Fibroblast of lung (primary cell): ENCODE data around the gene TNIK. TPM values are rescaled to one million over a fixed set of nuclear protein-coding genes. Genes with fewer than 3 reads are reported as not detected.

Experiments
- DNase-seq, 2 donors: peaks; one replicate each; pipeline versions ENCODE4 v3.0.0 to v3.0.0-alpha.2; 2010; ENCODE audit warnings: low read depth in 2 of 2
- H2AFZ ChIP-seq: 2 replicates; pipeline ENCODE4 v1.5.1; 2012; ENCODE audit warnings: low read length, control low read depth, inconsistent platforms
- H3K27ac ChIP-seq: 2 replicates; pipeline ENCODE4 v1.5.1; 2011; ENCODE audit warnings: low read length, control low read depth; ENCODE audit not compliant: insufficient read depth
- H3K27me3 ChIP-seq: 2 replicates; pipeline ENCODE4 v1.5.1; 2011; ENCODE audit warnings: mild to moderate bottlenecking, low read length; ENCODE audit not compliant: control insufficient read depth, insufficient read depth
- H3K36me3 ChIP-seq: 2 replicates; pipeline ENCODE4 v1.5.1; 2011; ENCODE audit warnings: low read length; ENCODE audit not compliant: control insufficient read depth, insufficient read depth
- H3K4me1 ChIP-seq: 2 replicates; pipeline ENCODE4 v1.5.1; 2011; ENCODE audit warnings: low read length; ENCODE audit not compliant: control insufficient read depth, insufficient read depth; ENCODE audit errors: extremely low read depth
- H3K4me2 ChIP-seq: 2 replicates; pipeline ENCODE4 v1.5.1; 2011; ENCODE audit warnings: low read length, control low read depth; ENCODE audit not compliant: insufficient read depth; ENCODE audit errors: extremely low read depth
- H3K4me3 ChIP-seq, 4 experiments: fragments of 200-600 bp in 1 of 4; sonication (generic) in 1 of 4; replicated peaks in 1 of 4; 2 replicates each; pipeline ENCODE4 v1.5.1; 2011 to 2016; ENCODE audit warnings: low read length in 4 of 4, low read depth in 3 of 4, mild to moderate bottlenecking in 3 of 4, control low read depth in 2 of 4, inconsistent platforms in 1 of 4, mixed read lengths in 1 of 4; ENCODE audit not compliant: insufficient read depth in 1 of 4; ENCODE audit errors: control extremely low read depth in 1 of 4
- H3K79me2 ChIP-seq: 2 replicates; pipeline ENCODE4 v1.5.1; 2012; ENCODE audit warnings: mild to moderate bottlenecking, low read length, inconsistent platforms; ENCODE audit not compliant: control insufficient read depth, insufficient read depth
- H3K9ac ChIP-seq: 2 replicates; pipeline ENCODE4 v1.5.1; 2011; ENCODE audit warnings: mild to moderate bottlenecking, low read length, control low read depth; ENCODE audit not compliant: insufficient read depth
- H3K9me3 ChIP-seq: 2 replicates; pipeline ENCODE4 v1.5.1; 2012; ENCODE audit warnings: low read depth, low read length; ENCODE audit not compliant: control insufficient read depth, insufficient read depth
- H4K20me1 ChIP-seq: 2 replicates; pipeline ENCODE4 v1.5.1; 2011; ENCODE audit warnings: low read length; ENCODE audit not compliant: control insufficient read depth, insufficient read depth; ENCODE audit errors: extremely low read depth
- EZH2 ChIP-seq: IDR thresholded peaks from 2 replicates; pipeline ENCODE4 v1.5.1; 2012; ENCODE audit warnings: low read length, control low read depth, mild to moderate bottlenecking; ENCODE audit errors: missing control alignments
- polyA plus RNA-seq, 2 donors: library from polyadenylated mRNA; depleted of rRNA in 1 of 2; stranded (reverse) in 1 of 2; unstranded in 1 of 2; fragments of >200 nt; gene quantifications; 2 replicates each; pipeline ENCODE4 v1.2.1, GENCODE V29; 2011 to 2012; ENCODE audit warnings: missing spikeins in 1 of 2
- total RNA-seq: library from RNA; depleted of rRNA; stranded (reverse); fragments of >200 nt; gene quantifications from 2 replicates; pipeline ENCODE4 v1.2.1, GENCODE V29; 2014
- TF ChIP-seq, protein P1 (sequence below), 2 donors: IDR thresholded peaks in 1 of 2; conservative IDR thresholded peaks in 1 of 2; 1 replicate in 1 of 2; 2 replicates in 1 of 2; pipeline ENCODE4 v1.5.1; 2011 to 2012; ENCODE audit warnings: low read length in 2 of 2, control low read depth in 1 of 2, inconsistent platforms in 1 of 2, low read depth in 1 of 2, mild to moderate bottlenecking in 1 of 2

Gene TNIK
- total and polyA plus RNA-seq, 2 donors (not counting 1 experiment from before 2014, with no cell fraction given), result 13.8 to 39.3 TPM

DNA sequence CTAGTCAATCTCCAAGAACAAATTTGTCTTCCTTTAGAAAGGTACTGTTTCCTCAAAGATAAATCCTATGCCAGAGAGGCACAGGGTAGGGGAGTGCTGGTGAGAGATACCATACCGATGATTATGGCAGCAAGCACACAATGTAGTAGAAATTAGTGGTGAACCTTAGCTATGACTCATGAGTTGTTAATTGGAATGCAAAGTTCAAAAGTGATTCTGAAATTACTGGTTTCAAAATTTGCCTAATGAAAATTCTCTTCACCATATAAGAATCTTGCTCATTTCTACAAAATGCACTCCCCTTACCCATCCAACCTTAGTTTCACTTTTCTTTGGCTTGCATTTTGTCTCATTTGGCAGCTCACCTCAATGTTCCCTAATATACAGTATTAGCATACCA, 294.2 kb downstream of the TNIK start:
- Histone ChIP-seq H3K9ac (no peak overlapping the region), H3K9me3 (no peaks in the 10 kb centered on the region), H3K4me2 (no peak overlapping the region), H2AFZ (no peak overlapping the region), H3K79me2 (no peaks in the 10 kb centered on the region), H3K4me3 (no peak overlapping the region), H4K20me1 (no peaks in the 10 kb centered on the region), H3K36me3 (peaks cover 2% of the 10 kb centered on the region), H3K27me3 (no peaks in the 10 kb centered on the region), H3K4me1 (peaks cover 5% of the 10 kb centered on the region), H3K27ac (no peak overlapping the region)
- peak in 1 of 2 donors; percentile 62 for DNase-seq
- TF ChIP-seq EZH2, result no peak
- TF ChIP-seq, protein P1, sequence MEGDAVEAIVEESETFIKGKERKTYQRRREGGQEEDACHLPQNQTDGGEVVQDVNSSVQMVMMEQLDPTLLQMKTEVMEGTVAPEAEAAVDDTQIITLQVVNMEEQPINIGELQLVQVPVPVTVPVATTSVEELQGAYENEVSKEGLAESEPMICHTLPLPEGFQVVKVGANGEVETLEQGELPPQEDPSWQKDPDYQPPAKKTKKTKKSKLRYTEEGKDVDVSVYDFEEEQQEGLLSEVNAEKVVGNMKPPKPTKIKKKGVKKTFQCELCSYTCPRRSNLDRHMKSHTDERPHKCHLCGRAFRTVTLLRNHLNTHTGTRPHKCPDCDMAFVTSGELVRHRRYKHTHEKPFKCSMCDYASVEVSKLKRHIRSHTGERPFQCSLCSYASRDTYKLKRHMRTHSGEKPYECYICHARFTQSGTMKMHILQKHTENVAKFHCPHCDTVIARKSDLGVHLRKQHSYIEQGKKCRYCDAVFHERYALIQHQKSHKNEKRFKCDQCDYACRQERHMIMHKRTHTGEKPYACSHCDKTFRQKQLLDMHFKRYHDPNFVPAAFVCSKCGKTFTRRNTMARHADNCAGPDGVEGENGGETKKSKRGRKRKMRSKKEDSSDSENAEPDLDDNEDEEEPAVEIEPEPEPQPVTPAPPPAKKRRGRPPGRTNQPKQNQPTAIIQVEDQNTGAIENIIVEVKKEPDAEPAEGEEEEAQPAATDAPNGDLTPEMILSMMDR (conservative IDR thresholded peaks at IDR 0.05 in 1 of 2, IDR thresholded peaks at IDR 0.05 in 1 of 2; ENCODE audit: low read depth in 1 of 2, low read length in 2 of 2), result no peak

DNA sequence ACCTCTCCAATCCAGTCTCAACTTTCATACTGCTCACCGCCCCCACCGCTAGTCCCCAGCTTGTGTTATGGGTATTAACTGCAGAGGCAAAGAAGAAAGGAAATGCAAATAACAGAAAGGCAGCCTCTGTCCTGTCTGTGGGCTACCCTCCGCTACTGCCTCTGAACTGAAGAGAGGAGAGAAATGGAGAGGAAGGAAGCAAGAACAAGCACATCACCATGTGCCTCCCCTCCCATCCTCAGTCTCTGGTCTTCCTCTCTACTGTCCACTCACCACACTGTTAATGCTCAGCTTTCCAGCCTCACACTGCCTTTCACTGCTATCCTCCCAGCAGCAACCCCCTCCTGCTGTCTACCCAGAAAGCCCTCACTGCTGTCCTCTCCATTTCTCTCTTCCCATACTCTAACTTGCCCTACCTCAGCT, 294.7 kb downstream of the TNIK start:
- H3K27ac ChIP-seq, result no peak overlapping the region
- no peak overlapping the region for H3K4me2 ChIP-seq
- H3K4me1 ChIP-seq, result peaks cover 5% of the 10 kb centered on the region
- no peaks in the 10 kb centered on the region for H3K27me3 ChIP-seq
- H3K9me3 ChIP-seq, result no peaks in the 10 kb centered on the region
- H3K36me3 ChIP-seq, result peaks cover 2% of the 10 kb centered on the region
- no peak overlapping the region for H3K4me3 ChIP-seq
- no peaks in the 10 kb centered on the region for H4K20me1 ChIP-seq
- TF ChIP-seq EZH2, result no peak
- TF ChIP-seq, protein P1 (conservative IDR thresholded peaks at IDR 0.05 in 1 of 2, IDR thresholded peaks at IDR 0.05 in 1 of 2; ENCODE audit: low read depth in 1 of 2, low read length in 2 of 2), result no peak
- H2AFZ ChIP-seq, result no peak overlapping the region
- H3K79me2 ChIP-seq, result no peaks in the 10 kb centered on the region
- no peak overlapping the region for H3K9ac ChIP-seq
- no peak for DNase-seq

GRCh38 chr3:171164067-171164465, 296.1 kb downstream of the TNIK start:
- Histone ChIP-seq H3K4me1 (peaks cover 5% of the 10 kb centered on the region), H3K4me2 (no peak overlapping the region), H3K4me3 (no peak overlapping the region), H3K9ac (no peak overlapping the region), H2AFZ (no peak overlapping the region), H3K9me3 (no peaks in the 10 kb centered on the region), H3K79me2 (no peaks in the 10 kb centered on the region), H4K20me1 (no peaks in the 10 kb centered on the region), H3K27ac (no peak overlapping the region), H3K27me3 (no peaks in the 10 kb centered on the region), H3K36me3 (peaks cover 2% of the 10 kb centered on the region)
- DNase-seq, result peak in 1 of 2 donors; percentile 16
- no peak for TF ChIP-seq EZH2
- TF ChIP-seq, protein P1 (conservative IDR thresholded peaks at IDR 0.05 in 1 of 2, IDR thresholded peaks at IDR 0.05 in 1 of 2; ENCODE audit: low read depth in 1 of 2, low read length in 2 of 2), result no peak
